EH (cell line): ENCODE data around the gene FUCA2.
A peak's percentile ranks its signal among the peaks of the same experiment; 100 is the strongest.

Experiments used
- DNase-seq: peaks from one replicate; pipeline ENCODE4 v3.0.0-alpha.2; 2015; ENCODE audit warnings: low read depth

Gene FUCA2

GRCh38 chr6:143510991-143511891, at the start of gene FUCA2:
Gene FUCA2 (minus strand): TSS chr6:143511720. CDS start chr6:143511634, 86 bp downstream.
- DNase-seq: peak; percentile 88

- DNase-seq: no peak
Measured at GRCh38 chr6:143561105-143561704, 49.7 kb upstream of the FUCA2 start.

- peak; percentile 57 for DNase-seq
Measured at GRCh38 chr6:143559051-143559660, 47.6 kb upstream of the FUCA2 start.

- DNase-seq: peak; percentile 99
Measured at GRCh38 chr6:143556529-143556928, 45.0 kb upstream of the FUCA2 start.

GRCh38 chr6:143555582-143555981, 44.1 kb upstream of the FUCA2 start:
- DNase-seq: no peak

GRCh38 chr6:143555071-143555492, 43.6 kb upstream of the FUCA2 start:
- no peak for DNase-seq

GRCh38 chr6:143553337-143553736, 41.8 kb upstream of the FUCA2 start:
- no peak for DNase-seq

GRCh38 chr6:143549949-143550268, 38.4 kb upstream of the FUCA2 start:
- no peak for DNase-seq

GRCh38 chr6:143549221-143549948, 37.9 kb upstream of the FUCA2 start:
- DNase-seq: peak; percentile 59

GRCh38 chr6:143546599-143546998, 35.1 kb upstream of the FUCA2 start:
- DNase-seq: no peak

GRCh38 chr6:143545976-143546547, 34.5 kb upstream of the FUCA2 start:
- peak; percentile 62 for DNase-seq

- DNase-seq: no peak
Measured at GRCh38 chr6:143545165-143545564, 33.6 kb upstream of the FUCA2 start.

- no peak for DNase-seq
Measured at GRCh38 chr6:143544011-143544696, 32.6 kb upstream of the FUCA2 start.

GRCh38 chr6:143543435-143543834, 31.9 kb upstream of the FUCA2 start:
- DNase-seq: no peak

- DNase-seq: peak; percentile 22
Measured at GRCh38 chr6:143542888-143543287, 31.4 kb upstream of the FUCA2 start.

GRCh38 chr6:143540192-143540591, 28.7 kb upstream of the FUCA2 start:
- no peak for DNase-seq

- no peak for DNase-seq
Measured at GRCh38 chr6:143539734-143540133, 28.2 kb upstream of the FUCA2 start.

GRCh38 chr6:143539106-143539505, 27.6 kb upstream of the FUCA2 start:
- DNase-seq: no peak

GRCh38 chr6:143538374-143538773, 26.9 kb upstream of the FUCA2 start:
- DNase-seq: no peak

- DNase-seq: peak; percentile 75
Measured at GRCh38 chr6:143536866-143537691, 25.6 kb upstream of the FUCA2 start.

- peak; percentile 67 for DNase-seq
Measured at GRCh38 chr6:143536461-143536865, 24.9 kb upstream of the FUCA2 start.
